Lung (tissue), 12 donors: Measurements from ENCODE around the gene GRIN3B. TPM values are rescaled to one million over a fixed set of nuclear protein-coding genes. Genes with fewer than 3 reads are reported as not detected.

ENCODE experiments used
- ATAC-seq: fragments of 200-7000 bp; cut with Tn5 transposase; one replicate; pipeline ENCODE4 v1.9.1; 2020; ENCODE audit warnings: moderate number of reproducible peaks; ENCODE audit not compliant: insufficient read depth, low FRiP score
- DNase-seq, 3 donors: peaks; one replicate each; pipeline ENCODE4 v3.0.0-alpha.2; 2013 to 2017
- H3K27ac ChIP-seq, 2 donors: one replicate each; pipeline ENCODE4 v1.5.1; 2013; ENCODE audit warnings: mild to moderate bottlenecking in 2 of 2, moderate library complexity in 2 of 2, control low read depth in 1 of 2, inconsistent platforms in 1 of 2, low read depth in 1 of 2, low read length in 1 of 2
- H3K27me3 ChIP-seq, 3 donors: one replicate each; pipeline ENCODE4 v1.5.1; 2013; ENCODE audit warnings: low read length in 2 of 3; ENCODE audit not compliant: control insufficient read depth in 3 of 3, insufficient read depth in 3 of 3
- H3K36me3 ChIP-seq, 4 donors: one replicate each; pipeline ENCODE4 v1.5.1; 2013; ENCODE audit warnings: low read length in 4 of 4, mild to moderate bottlenecking in 1 of 4, moderate library complexity in 1 of 4; ENCODE audit not compliant: control insufficient read depth in 4 of 4, insufficient read depth in 4 of 4
- H3K4me1 ChIP-seq, 5 donors: one replicate each; pipeline ENCODE4 v1.5.1; 2013; ENCODE audit warnings: low read length in 5 of 5, mild to moderate bottlenecking in 2 of 5, moderate library complexity in 1 of 5; ENCODE audit not compliant: control insufficient read depth in 5 of 5, insufficient read depth in 5 of 5
- H3K4me3 ChIP-seq: one replicate; pipeline ENCODE4 v1.5.1; 2013; ENCODE audit warnings: mild to moderate bottlenecking, control low read depth, moderate library complexity
- H3K9ac ChIP-seq, 2 donors: one replicate each; pipeline ENCODE4 v1.5.1; 2013; ENCODE audit warnings: low read length in 2 of 2, control low read depth in 1 of 2; ENCODE audit not compliant: insufficient read depth in 1 of 2
- H3K9me3 ChIP-seq, 4 donors: one replicate each; pipeline ENCODE4 v1.5.1; 2013; ENCODE audit warnings: low read length in 3 of 4, mild to moderate bottlenecking in 1 of 4, moderate library complexity in 1 of 4; ENCODE audit not compliant: control insufficient read depth in 4 of 4, insufficient read depth in 3 of 4
- WGBS, 2 donors: extraction: QIAGEN DNeasy Blood & Tissue Kit; methylation state at CpG; one replicate each; pipeline ENCODE4 v1.1.7; 2013; 5-methylcytosine and 5-hydroxymethylcytosine counted together
- polyA plus RNA-seq, 2 donors: library from polyadenylated mRNA; stranded (reverse); fragments of 200-250 nt; gene quantifications; one replicate each; pipeline ENCODE4 v1.2.1, GENCODE V29; 2013
- total RNA-seq, 2 donors: library from RNA; depleted of rRNA in 1 of 2; stranded (reverse); fragments of >200 nt in 1 of 2; gene quantifications; one replicate each; pipeline ENCODE4 v1.2.1, GENCODE V29; 2014 to 2021
- TF ChIP-seq, protein P1 (sequence below): IDR thresholded peaks from 2 replicates; pipeline ENCODE4 v1.5.1; 2012; ENCODE audit warnings: mild to moderate bottlenecking; ENCODE audit errors: control extremely low read depth, extremely low read depth
- donor health status: control.
- donor health status: control.
- donor health status: Bipolar disorder and iron deficiency.
- donor health status: healthy.
- donor health status: DM: yes; HTN: yes; CAD: no.

Gene GRIN3B
- total and polyA plus RNA-seq, 4 donors: 1.3 to 11.6 (median 2.4) TPM

- peaks cover 0 to 33% (median 2%) of the 10 kb centered on the region in 4 donors for H3K36me3 ChIP-seq
- no peak overlapping the region for H3K4me3 ChIP-seq
- peaks cover 0 to 28% (median 26%) of the 10 kb centered on the region in 3 donors for H3K27me3 ChIP-seq
- TF ChIP-seq, protein P1, sequence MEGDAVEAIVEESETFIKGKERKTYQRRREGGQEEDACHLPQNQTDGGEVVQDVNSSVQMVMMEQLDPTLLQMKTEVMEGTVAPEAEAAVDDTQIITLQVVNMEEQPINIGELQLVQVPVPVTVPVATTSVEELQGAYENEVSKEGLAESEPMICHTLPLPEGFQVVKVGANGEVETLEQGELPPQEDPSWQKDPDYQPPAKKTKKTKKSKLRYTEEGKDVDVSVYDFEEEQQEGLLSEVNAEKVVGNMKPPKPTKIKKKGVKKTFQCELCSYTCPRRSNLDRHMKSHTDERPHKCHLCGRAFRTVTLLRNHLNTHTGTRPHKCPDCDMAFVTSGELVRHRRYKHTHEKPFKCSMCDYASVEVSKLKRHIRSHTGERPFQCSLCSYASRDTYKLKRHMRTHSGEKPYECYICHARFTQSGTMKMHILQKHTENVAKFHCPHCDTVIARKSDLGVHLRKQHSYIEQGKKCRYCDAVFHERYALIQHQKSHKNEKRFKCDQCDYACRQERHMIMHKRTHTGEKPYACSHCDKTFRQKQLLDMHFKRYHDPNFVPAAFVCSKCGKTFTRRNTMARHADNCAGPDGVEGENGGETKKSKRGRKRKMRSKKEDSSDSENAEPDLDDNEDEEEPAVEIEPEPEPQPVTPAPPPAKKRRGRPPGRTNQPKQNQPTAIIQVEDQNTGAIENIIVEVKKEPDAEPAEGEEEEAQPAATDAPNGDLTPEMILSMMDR: no peak
- 91 to 93% methylated on average over 42 to 43 of the region's 43 CpGs for WGBS, 2 donors
- H3K4me1 ChIP-seq: peaks cover 0 to 10% (median 6%) of the 10 kb centered on the region in 5 donors
- DNase-seq (no peak), ATAC-seq (no peak)
- H3K9me3 ChIP-seq: peaks cover 0 to 2% (median 0%) of the 10 kb centered on the region in 4 donors
- no peak overlapping the region for H3K27ac ChIP-seq
- no peak overlapping the region for H3K9ac ChIP-seq
These were observed 6.3 kb upstream of the GRIN3B start for GRCh38 chr19:993831-994393.

GRCh38 chr19:994516-994915 is 5.7 kb upstream of the GRIN3B start:
- Histone ChIP-seq H3K27ac (no peak overlapping the region), H3K9me3 (peaks cover 0 to 2% (median 0%) of the 10 kb centered on the region in 4 donors), H3K9ac (no peak overlapping the region), H3K4me3 (no peak overlapping the region), H3K36me3 (peaks cover 0 to 33% (median 2%) of the 10 kb centered on the region in 4 donors), H3K27me3 (peaks cover 0 to 33% (median 32%) of the 10 kb centered on the region in 3 donors), H3K4me1 (peaks cover 0 to 10% (median 6%) of the 10 kb centered on the region in 5 donors)
- TF ChIP-seq, protein P1: no peak
- WGBS, 2 donors: 94 to 95% methylated on average over 18 of the region's 18 CpGs
- DNase-seq (no peak), ATAC-seq (no peak)

GRCh38 chr19:995051-995827 is 5.0 kb upstream of the GRIN3B start:
- WGBS, 2 donors: 66 to 75% methylated on average over 26 of the region's 26 CpGs
- Histone ChIP-seq H3K27ac (no peak overlapping the region), H3K36me3 (peaks cover 0 to 26% (median 0%) of the 10 kb centered on the region in 4 donors), H3K4me3 (no peak overlapping the region), H3K27me3 (peaks cover 0 to 34% (median 33%) of the 10 kb centered on the region in 3 donors), H3K9ac (no peak overlapping the region), H3K9me3 (peaks cover 0 to 2% (median 0%) of the 10 kb centered on the region in 4 donors), H3K4me1 (peaks cover 0 to 10% (median 6%) of the 10 kb centered on the region in 5 donors)
- TF ChIP-seq, protein P1: no peak
- ATAC-seq: no peak
- DNase-seq: peak in 1 of 3 donors; percentile 32
